GM18511 (cell line): ENCODE results near the gene MYBPC2.
"Not testable (repeated sequence)": the region's sequence is repeated elsewhere in the genome, so short reads cannot be mapped to it uniquely, and the experiment has no call there.

Experiments used
- ATAC-seq: cut with Tn5 transposase; IDR thresholded peaks from one replicate; pipeline ENCODE4 v1.9.1; 2021; ENCODE audit warnings: mild to moderate bottlenecking, moderate library complexity; ENCODE audit not compliant: unreplicated experiment

Gene MYBPC2

DNA sequence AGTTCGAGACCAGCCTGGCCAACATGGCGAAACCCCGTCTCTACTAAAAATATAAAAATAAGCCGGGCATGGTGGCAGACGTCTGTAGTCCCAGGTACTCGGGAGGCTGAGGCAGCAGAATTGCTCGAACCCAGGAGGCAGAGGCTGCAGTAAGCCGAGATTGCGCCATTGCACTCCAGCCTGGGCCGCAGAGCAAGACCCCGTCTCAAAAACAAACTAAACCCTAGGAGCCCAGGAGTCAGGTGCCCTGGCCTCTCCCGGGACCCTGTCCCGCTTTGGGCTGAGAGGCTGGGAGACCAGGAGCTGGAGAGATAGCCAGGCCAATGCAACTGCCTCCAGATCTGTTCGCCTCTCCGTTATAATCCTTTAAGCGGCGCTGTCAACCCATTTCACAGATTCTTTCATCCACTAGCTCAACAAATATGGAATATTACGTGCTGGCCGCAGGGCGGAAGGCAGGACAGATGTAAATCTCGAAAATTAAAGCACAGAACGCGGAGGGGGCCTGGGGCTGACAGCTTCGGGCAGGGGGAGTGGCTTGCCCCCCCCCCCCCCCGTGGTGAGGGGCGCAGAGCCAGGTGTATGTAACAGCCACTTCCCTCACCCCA lies 5.3 kb upstream of the MYBPC2 start:
- ATAC-seq: no peak

DNA sequence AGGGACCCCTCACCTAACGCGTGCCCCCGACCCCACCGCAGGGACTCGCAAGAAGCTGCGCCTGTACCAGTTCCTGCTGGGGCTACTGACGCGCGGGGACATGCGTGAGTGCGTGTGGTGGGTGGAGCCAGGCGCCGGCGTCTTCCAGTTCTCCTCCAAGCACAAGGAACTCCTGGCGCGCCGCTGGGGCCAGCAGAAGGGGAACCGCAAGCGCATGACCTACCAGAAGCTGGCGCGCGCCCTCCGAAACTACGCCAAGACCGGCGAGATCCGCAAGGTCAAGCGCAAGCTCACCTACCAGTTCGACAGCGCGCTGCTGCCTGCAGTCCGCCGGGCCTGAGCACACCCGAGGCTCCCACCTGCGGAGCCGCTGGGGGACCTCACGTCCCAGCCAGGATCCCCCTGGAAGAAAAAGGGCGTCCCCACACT lies 4.7 kb upstream of the MYBPC2 start:
- no peak for ATAC-seq

GRCh38 chr19:50428772-50429463 lies 3.8 kb upstream of the MYBPC2 start:
- no peak for ATAC-seq

- ATAC-seq: no peak
Observed at GRCh38 chr19:50430888-50431342, 1.8 kb upstream of the MYBPC2 start.

DNA sequence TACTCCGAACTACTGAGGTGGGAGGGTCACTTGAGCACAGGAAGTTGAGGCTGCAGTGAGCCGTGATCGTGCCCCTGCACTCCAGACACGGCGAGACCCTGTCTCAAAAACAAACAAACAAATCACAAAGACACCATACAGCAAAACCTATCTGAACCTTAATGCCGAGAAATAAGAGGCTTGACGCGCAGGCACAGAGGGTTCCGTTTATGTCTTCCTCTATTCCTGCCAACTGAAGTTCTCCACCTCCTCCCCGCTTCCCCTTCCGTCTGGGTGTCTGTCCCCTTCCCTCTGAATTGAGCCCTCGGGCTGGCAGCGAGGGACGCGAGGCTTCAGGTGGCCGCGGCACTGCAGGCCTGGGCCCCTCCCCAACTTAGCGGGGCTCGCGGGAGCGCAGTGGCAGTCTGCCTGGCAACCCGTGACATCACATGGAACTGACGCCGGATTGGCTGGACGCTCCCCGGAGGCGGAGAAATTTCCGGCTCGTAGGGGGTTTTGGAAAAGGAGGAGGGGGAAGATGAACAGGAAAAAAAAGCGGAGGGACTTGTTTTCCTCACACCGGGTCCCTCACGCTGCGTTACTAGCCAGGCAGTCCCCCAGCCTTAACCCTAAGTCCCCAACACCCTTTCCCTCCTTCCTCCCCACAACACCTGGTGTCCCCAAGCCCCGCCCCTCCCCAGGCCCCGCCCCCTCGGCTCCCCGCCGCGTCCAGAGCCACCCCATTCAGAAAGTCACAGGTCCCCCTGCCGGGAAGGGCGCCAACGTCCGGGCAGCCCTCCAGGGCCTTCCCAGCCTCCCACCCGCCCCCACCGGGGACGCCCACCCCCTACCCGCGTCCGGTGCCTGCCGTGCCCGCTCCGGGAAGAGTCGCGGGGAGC lies 1.1 kb upstream of the MYBPC2 start:
- peak; percentile 89 for ATAC-seq

DNA sequence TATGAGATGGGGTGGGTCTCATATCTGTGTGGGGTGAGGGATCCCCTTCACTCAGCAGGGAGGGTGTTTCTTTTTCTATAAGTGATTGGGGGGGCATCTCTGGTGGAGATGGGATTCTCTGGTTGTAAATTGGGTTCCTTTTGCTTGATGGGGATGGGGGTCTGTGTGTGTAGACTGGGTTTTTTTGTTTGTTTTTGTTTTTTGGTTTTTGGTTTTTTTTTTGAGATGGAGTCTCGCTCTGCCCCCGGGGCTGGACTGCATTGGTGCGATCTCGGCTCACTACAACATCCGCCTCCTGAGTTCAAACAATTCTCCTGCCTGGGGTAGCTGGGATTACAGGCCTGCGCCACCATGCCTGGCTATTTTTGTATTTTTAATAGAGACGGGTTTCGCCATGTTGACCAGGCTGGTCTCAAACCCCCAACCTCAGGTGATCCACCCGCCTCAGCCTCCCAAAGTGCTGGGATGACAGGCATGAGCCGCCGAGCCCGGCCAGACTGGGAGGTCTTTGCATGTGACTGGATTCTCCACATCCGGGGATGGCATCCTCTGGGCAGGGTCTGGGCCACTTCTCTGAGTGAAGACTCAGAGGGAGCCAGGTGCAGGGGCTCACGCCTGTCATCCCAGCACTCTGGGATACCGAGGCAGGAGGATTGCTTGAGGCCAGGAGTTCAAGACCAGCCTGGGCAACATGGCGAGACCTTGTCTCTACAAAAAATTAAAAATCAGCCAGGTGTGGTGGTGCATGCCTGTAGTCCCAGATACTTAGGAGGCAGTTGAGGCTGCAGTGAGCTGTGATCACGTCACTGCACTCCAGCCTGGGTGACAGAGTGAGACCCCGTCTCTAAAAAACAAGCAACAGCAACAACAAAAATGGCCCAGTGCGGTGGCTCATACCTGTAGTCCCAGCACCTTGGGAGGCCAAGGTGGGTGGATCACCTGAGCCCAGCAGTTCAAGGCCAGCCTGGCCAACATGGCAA lies 799 bp downstream of the MYBPC2 start:
- ATAC-seq: no peak

DNA sequence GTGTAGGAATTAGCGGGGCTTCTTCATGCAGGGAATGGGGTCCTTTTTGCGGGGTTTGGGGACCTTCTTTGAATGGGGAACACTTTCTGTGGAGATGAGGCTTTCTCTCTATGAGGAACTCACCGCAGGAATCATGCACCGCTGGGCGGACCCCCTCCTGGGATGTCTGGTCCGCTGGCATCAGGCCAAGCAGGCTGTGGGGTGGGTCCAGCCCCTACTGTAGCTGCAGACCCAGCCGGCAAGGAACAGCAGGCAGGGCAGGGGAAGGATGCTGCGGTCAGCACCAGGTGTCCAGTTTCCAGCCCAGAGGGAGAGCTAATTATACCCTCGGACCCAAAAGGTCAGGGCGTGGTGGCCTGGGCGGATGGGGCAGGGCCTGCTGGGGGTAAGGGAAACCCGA lies 1.8 kb downstream of the MYBPC2 start:
- no peak for ATAC-seq

DNA sequence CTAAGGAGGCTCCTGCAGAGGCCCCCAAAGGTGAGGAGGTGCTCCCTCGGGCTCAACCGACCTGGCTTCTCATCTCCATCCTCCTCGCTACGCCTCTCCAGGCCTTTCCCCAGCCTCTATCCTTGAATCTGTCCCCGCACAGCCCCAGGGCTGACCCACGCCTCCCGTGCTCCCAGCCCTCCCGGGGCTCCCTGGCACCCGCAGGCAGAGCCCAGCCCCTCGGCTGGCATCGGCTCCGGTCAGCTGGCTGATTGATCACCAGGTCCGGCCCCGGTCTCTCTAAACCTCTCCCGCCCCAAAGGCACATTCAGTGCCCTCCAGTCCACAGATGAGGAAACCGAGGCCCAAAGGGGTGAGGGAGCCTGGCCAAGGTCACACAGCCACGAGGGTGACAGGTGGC lies 2.5 kb downstream of the MYBPC2 start:
- no peak for ATAC-seq

GRCh38 chr19:50435627-50436026 lies 2.9 kb downstream of the MYBPC2 start:
- no peak for ATAC-seq

GRCh38 chr19:50437862-50438449 lies 5.3 kb downstream of the MYBPC2 start:
- no peak for ATAC-seq

- ATAC-seq: not testable (repeated sequence)
Observed at GRCh38 chr19:50439130-50439529, 6.4 kb downstream of the MYBPC2 start.

DNA sequence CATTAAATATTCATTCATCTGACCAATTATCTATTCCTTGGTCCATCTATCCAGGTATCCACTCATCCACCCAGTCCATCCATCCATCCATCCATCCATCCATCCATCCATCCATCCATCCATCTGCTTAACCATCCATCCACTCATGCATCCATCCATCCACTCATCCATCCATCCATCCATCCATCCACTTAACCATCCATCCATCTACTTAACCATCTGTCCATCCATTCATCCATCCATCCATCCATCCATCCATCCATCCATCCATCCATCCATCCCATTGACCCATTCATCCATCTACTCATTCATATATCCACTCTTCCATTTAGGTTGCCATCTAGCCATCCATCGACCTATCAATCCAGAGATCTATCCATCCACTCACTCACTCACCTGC lies 11.4 kb downstream of the MYBPC2 start:
- no peak for ATAC-seq

DNA sequence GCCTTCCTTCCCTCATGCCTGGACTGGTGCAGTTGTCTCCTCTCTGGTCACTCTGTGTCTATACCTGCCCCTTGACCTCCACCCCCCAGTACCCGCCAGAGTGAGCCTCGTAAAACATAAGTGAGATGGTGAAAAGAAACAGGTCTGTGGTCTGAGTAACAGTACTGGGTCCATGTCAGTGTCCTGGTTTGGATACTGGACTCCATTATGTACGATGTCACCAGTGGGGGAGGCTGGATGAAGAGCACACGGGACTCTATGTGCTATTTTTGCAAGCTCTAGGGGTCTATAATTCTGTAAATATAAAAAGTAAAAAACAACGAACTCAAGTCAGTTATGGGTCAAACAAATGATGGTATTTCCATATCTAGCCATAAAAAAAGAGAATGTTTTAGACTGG lies 14.4 kb downstream of the MYBPC2 start:
- no peak for ATAC-seq

DNA sequence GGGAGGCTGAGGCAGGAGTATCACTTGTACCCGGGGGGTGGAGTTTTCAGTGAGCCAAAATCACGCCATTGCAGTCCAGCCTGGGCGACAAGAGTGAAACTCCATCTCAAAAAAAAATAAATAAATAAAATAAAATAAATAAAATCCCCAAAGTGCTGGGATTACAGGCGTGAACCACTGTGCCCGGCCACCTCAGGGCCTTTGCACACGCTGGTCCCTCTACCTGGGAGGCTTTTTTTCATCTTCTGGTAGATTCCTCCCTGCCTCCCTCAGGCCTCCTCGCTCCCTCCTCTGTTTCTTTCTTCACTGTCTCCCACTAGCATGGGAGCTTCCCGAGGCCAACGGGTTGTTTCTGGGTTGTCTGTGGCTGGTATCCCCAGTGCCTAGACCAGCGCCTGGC lies 15.1 kb downstream of the MYBPC2 start:
- ATAC-seq: no peak

GRCh38 chr19:50449236-50449899 lies 16.7 kb downstream of the MYBPC2 start:
- ATAC-seq: no peak

GRCh38 chr19:50450369-50451222 lies 17.9 kb downstream of the MYBPC2 start:
- no peak for ATAC-seq

DNA sequence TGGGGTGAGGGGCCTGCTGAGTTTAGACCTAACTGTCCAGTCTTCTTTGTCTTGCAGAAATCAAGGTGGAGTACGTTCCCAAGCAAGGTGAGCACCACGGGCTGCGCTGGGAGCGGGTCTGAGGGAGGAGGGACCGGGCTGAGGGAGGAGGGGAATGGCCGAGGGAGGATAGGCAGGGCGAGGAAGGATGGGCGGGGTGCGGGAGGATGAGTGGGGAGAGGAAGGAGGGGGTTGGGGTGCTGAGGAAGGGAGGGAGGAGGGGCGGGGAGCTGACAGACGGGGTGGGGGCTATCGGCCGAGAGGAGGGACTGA lies 18.5 kb downstream of the MYBPC2 start:
- ATAC-seq: no peak

GRCh38 chr19:50453243-50453642 lies 20.6 kb downstream of the MYBPC2 start:
- no peak for ATAC-seq

DNA sequence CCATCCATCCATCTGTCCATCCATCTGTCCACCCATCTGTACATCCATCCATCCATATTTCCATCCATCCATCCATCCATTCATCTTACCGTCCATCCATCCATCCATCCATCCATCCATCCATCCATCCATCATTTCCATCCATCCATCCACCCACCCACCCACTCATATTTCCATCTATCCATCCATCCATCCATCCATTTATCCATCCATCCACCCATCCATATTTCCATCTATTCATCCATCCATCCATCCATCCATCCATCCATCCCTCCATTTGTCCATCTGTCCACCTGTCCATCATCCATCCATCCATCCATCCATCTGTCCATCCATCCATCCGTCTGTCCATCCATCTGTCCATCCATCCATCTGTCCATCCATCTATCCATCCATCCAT lies 23.3 kb downstream of the MYBPC2 start:
- no peak for ATAC-seq
